Mammary epithelial cell (primary cell): Measurements from ENCODE around the gene ATP5F1D.

ENCODE experiments used
- EZH2 ChIP-seq: IDR thresholded peaks from 2 replicates; pipeline ENCODE4 v1.6.1; 2012; ENCODE audit warnings: low read length, inconsistent platforms, borderline replicate concordance
- TF ChIP-seq, protein P1 (sequence below), 2 donors: IDR thresholded peaks in 1 of 2; conservative IDR thresholded peaks in 1 of 2; 2 replicates each; pipeline ENCODE4 v1.5.1; 2011 to 2012; ENCODE audit warnings: inconsistent platforms in 2 of 2, low read length in 2 of 2, mild to moderate bottlenecking in 2 of 2, control low read depth in 1 of 2, low read depth in 1 of 2; ENCODE audit not compliant: insufficient read depth in 1 of 2; ENCODE audit errors: extremely low read depth in 1 of 2

DNA sequence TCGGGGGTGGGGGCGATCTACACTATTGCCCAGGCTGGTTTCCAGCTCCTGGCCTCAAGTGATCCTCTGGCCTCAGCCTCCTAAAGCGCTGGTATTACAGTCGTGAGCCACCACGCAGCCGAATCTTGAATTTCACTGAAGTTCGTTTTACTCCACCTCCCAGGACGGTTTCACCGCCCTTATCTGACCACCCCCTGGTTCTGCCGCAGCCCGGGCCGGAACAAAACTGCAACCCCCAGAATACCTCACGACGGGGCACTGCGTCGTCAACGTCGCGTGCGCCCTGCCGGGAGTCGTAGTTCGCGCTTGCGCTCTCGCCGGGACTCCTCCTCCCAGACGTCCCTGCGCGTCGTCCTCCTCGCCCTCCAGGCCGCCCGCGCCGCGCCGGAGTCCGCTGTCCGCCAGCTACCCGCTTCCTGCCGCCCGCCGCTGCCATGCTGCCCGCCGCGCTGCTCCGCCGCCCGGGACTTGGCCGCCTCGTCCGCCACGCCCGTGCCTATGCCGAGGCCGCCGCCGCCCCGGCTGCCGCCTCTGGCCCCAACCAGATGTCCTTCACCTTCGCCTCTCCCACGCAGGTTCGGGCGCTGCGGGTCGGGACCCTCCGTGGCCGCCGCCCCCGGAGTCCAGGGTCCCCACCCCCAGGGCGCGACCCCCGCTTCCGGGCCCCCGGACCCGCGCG is at the start of gene ATP5F1D:
- TF ChIP-seq, protein P1, sequence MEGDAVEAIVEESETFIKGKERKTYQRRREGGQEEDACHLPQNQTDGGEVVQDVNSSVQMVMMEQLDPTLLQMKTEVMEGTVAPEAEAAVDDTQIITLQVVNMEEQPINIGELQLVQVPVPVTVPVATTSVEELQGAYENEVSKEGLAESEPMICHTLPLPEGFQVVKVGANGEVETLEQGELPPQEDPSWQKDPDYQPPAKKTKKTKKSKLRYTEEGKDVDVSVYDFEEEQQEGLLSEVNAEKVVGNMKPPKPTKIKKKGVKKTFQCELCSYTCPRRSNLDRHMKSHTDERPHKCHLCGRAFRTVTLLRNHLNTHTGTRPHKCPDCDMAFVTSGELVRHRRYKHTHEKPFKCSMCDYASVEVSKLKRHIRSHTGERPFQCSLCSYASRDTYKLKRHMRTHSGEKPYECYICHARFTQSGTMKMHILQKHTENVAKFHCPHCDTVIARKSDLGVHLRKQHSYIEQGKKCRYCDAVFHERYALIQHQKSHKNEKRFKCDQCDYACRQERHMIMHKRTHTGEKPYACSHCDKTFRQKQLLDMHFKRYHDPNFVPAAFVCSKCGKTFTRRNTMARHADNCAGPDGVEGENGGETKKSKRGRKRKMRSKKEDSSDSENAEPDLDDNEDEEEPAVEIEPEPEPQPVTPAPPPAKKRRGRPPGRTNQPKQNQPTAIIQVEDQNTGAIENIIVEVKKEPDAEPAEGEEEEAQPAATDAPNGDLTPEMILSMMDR (conservative IDR thresholded peaks at IDR 0.05 in 1 of 2, IDR thresholded peaks at IDR 0.05 in 1 of 2; ENCODE audit: extremely low read depth in 1 of 2, insufficient read depth in 1 of 2, low read depth in 1 of 2, low read length in 2 of 2): no peak
- TF ChIP-seq EZH2: no peak
